Measurements from ENCODE around the gene NOS3. TPM values are rescaled to one million over a fixed set of nuclear protein-coding genes. Genes with fewer than 3 reads are reported as not detected.

The NOS3 gene
- total RNA-seq: 10 to 100 TPM in 1 of 2 experiments, 1 to 10 TPM in 1; 9.9 to 10.6 TPM
- 5.2 TPM for polyA plus RNA-seq

DNA sequence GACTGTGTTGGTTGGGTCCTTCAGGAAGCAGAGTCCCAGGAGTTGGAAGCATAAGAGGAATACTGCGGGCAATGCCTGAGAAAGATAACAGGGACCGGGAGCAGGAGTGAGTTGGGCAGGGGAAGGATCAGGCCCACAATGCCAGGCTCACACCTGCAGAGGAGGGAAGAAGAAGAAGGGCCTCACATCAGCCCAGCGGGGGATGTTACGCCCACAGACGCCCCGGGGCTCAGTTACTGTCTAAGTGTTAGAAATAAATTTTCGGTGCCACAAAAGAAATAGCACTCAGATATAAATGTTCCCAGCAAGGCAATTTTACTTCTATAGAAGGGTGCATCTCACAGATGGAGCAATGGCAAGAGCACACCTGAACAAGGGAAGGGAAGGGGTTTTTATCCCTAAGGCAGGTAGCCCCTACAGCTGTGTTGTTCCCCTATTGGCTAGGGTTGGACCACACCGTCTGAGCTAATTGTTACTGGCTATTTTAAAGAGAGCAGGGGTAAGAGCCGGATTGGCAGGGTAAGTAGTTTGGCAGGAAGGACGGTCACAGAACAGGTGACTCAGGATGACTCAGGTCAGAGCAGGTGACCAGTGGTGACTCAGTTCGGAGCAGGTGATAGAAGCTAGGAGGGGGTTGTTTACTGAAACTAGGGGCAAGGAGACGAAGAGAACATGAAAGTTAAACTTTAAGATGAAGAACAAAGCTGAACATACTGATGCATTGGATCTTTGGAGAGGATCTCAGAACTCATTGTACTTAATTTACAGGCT, at the start of gene NOS3:
TSS of gene NOS3 (plus strand) at position 602 of the 771 bp plus-strand sequence. CDS start 2,787 bp downstream, outside the sequence.
- H3K36me3 ChIP-seq (ENCODE audit: insufficient read depth, low read length): no peaks in the 10 kb centered on the region
- no peak within 1 kb of the TSS for H3K27ac ChIP-seq (ENCODE audit: low read depth, low read length)
- peak within 1 kb of the TSS in 1 of 8 donors; percentile 79 for H3K27ac Mint-ChIP-seq
- DNase-seq: no peak
- H3K27me3 Mint-ChIP-seq: peaks cover 9 to 22% of the 10 kb centered on the region in 2 donors
- POLR2A ChIA-PET: interaction anchor here (0.6 kb wide), 1 partner anchor 194 kb away, joined by 5 read pairs; no protein-coding TSS in a partner anchor
- peak within 1 kb of the TSS in 1 of 7 donors; percentile 21 for H3K4me3 Mint-ChIP-seq
- no peaks in the 10 kb centered on the region for H3K27me3 ChIP-seq (ENCODE audit: insufficient read depth, low read length, poor library complexity, severe bottlenecking)
- CTCF ChIA-PET: interaction anchor here (1.8 to 4.7 kb wide), 5 partner anchors 20 to 92 kb away, joined by 5 to 31 read pairs (median 20); partner anchors contain the start of gene ABCB8
- H3K4me3 ChIP-seq (ENCODE audit: low read length): no peak within 1 kb of the TSS
- H3K4me1 ChIP-seq (ENCODE audit: insufficient read depth, low read length): peaks cover 33% of the 10 kb centered on the region
- peaks cover 0 to 15% (median 0%) of the 10 kb centered on the region in 3 donors for H3K36me3 Mint-ChIP-seq
- peaks cover 6 to 19% (median 14%) of the 10 kb centered on the region in 5 donors for H3K9me3 Mint-ChIP-seq
- H3K9me3 ChIP-seq (ENCODE audit: low read length): peaks cover 12% of the 10 kb centered on the region
- H3K4me1 Mint-ChIP-seq: peaks cover 19 to 33% (median 22%) of the 10 kb centered on the region in 3 donors

DNA sequence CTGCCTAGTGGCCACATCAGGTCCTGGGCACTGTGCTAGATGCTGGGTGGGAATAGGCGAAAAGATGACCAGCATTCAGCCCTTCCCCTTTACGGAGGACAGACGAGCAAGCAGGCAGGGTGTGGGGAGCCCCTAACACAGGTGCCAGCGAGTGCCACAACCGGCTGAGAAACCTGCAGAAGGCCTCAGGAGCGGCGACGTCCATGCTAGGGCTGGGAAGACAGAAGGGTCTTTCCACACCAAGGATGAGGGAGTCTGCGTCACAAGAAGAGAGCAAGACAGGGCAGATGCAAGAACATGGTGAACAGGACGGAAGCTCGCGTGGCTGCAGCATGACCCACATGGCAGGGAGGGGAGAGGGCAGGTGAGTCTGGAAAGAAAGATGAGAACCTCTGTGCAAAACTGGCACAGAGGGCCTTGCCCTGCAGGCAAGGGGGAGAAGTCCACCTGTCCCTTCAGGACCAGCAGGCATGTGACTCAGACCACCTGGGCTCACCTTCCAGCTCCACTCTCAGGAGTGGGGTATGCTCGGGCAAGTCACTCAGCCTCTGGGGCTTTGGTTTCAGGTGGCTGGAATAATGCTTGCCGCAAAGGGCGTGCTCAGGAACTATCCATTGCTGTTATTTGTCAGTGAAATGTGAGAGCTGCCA, 49.3 kb upstream of the NOS3 start:
- CTCF ChIA-PET: interaction anchor here (0.7 to 0.8 kb wide), 2 partner anchors 21 to 43 kb away, joined by 3 read pairs; no protein-coding TSS in a partner anchor
- no peaks in the 10 kb centered on the region for H3K27me3 ChIP-seq (ENCODE audit: insufficient read depth, low read length, poor library complexity, severe bottlenecking)
- DNase-seq: peak in 1 of 5 donors; percentile 47
- H3K36me3 ChIP-seq (ENCODE audit: insufficient read depth, low read length): no peaks in the 10 kb centered on the region
- no peak overlapping the region for H3K4me3 ChIP-seq (ENCODE audit: low read length)
- H3K4me3 Mint-ChIP-seq: no peak overlapping the region
- peaks cover 2% of the 10 kb centered on the region in 2 donors for H3K27me3 Mint-ChIP-seq
- POLR2A ChIA-PET: no interaction called here
- H3K27ac ChIP-seq (ENCODE audit: low read depth, low read length): no peak overlapping the region
- H3K36me3 Mint-ChIP-seq: no peaks in the 10 kb centered on the region
- peak overlapping the region in 2 of 8 donors; percentile 12 to 38 for H3K27ac Mint-ChIP-seq
- peaks cover 27 to 48% (median 34%) of the 10 kb centered on the region in 3 donors for H3K4me1 Mint-ChIP-seq
- H3K9me3 ChIP-seq (ENCODE audit: low read length): no peaks in the 10 kb centered on the region
- peaks cover 44% of the 10 kb centered on the region for H3K4me1 ChIP-seq (ENCODE audit: insufficient read depth, low read length)
- H3K9me3 Mint-ChIP-seq: no peaks in the 10 kb centered on the region

- CTCF ChIA-PET: interaction anchor here (0.7 to 0.8 kb wide), 2 partner anchors 21 to 42 kb away, joined by 3 read pairs; no protein-coding TSS in a partner anchor
- Histone ChIP-seq H3K4me1 (ENCODE audit: insufficient read depth, low read length) (peaks cover 44% of the 10 kb centered on the region), H3K36me3 (ENCODE audit: insufficient read depth, low read length) (no peaks in the 10 kb centered on the region), H3K27me3 (ENCODE audit: insufficient read depth, low read length, poor library complexity, severe bottlenecking) (no peaks in the 10 kb centered on the region), H3K9me3 (ENCODE audit: low read length) (no peaks in the 10 kb centered on the region), H3K4me3 (ENCODE audit: low read length) (no peak overlapping the region), H3K27ac (ENCODE audit: low read depth, low read length) (no peak overlapping the region)
- Mint-ChIP-seq H3K9me3 (no peaks in the 10 kb centered on the region), H3K4me1 (peaks cover 26 to 48% (median 34%) of the 10 kb centered on the region in 3 donors), H3K36me3 (no peaks in the 10 kb centered on the region), H3K27me3 (peaks cover 2 to 5% of the 10 kb centered on the region in 2 donors), H3K27ac (peak overlapping the region in 3 of 8 donors; percentile 12 to 73 (median 38)), H3K4me3 (peak overlapping the region in 3 of 7 donors; percentile 15 to 29 (median 28))
- DNase-seq: peak in 4 of 5 donors; percentile 21 to 68 (median 30)
- POLR2A ChIA-PET: no interaction called here
These were observed 48.7 kb upstream of the NOS3 start for GRCh38 chr7:150942001-150942590.

DNA sequence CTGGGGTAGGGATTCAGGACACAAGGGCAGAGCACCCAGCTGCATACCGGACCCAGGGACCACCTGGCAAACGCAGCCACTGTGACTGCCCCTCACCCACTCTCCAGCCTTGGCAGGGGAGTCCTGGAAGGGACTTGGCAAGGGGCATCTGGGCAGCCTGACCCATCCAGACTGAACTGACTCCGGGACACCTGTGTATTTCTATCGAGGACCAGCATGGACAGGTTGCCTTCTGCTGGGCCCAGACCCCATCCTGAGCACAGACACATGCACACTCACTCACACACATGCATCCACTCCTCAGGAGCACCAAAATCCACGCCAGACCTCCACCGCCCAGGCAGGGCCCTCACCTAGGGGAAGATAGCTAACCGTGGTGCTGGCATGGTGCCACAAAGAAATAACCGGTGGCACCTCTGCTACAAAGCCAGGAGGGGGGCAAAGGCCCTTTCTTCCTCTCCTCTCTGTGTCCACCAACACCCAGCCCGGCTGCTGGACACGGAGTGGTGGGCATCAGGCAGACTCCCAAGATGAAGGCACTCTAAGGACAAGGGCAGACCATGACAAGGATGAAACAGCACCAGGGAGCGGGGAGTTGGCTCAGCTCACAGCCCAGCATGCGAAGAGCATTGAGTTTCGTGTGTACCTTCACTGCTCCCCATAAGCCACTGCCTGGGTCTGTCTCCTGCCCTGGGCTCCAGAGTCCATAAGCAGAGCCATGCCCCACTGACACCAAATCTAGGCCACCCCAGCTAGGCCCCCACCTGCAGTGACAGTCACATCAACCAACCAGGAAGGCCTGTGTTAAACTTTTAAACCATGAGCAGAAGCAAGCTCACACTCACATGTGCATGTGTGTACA, 48.0 kb upstream of the NOS3 start:
- Histone ChIP-seq H3K4me3 (ENCODE audit: low read length) (no peak overlapping the region), H3K4me1 (ENCODE audit: insufficient read depth, low read length) (peaks cover 37% of the 10 kb centered on the region), H3K9me3 (ENCODE audit: low read length) (no peaks in the 10 kb centered on the region), H3K36me3 (ENCODE audit: insufficient read depth, low read length) (no peaks in the 10 kb centered on the region), H3K27me3 (ENCODE audit: insufficient read depth, low read length, poor library complexity, severe bottlenecking) (no peaks in the 10 kb centered on the region), H3K27ac (ENCODE audit: low read depth, low read length) (no peak overlapping the region)
- Mint-ChIP-seq H3K4me3 (peak overlapping the region in 1 of 7 donors; percentile 40), H3K9me3 (no peaks in the 10 kb centered on the region), H3K36me3 (no peaks in the 10 kb centered on the region), H3K4me1 (peaks cover 19 to 42% (median 28%) of the 10 kb centered on the region in 3 donors), H3K27ac (no peak overlapping the region), H3K27me3 (peaks cover 2 to 5% of the 10 kb centered on the region in 2 donors)
- peak in 1 of 5 donors; percentile 30 for DNase-seq
- POLR2A ChIA-PET: interaction anchor here (0.6 kb wide), 1 partner anchor 529 kb away, joined by 4 read pairs; no protein-coding TSS in a partner anchor
- CTCF ChIA-PET: interaction anchor here (1.0 kb wide), 1 partner anchor 12 kb away, joined by 3 read pairs; no protein-coding TSS in a partner anchor

DNA sequence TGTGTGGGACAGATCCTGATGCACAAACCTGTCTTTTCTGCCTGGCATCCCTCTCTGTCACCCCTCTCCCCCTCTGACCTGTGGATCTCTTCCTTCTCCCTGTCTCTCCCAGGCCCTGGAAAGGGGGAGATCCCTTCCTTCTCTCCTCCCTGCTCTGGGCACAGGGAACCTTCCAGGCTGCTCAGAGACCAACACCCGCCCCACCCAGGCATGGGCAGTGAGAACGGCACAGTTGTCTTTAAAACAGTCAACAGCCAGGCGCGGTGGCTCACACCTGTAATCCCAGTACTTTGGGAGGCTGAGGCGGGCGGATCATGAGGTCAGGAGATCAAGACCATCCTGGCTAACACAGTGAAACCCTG, 47.4 kb upstream of the NOS3 start:
- ChIA-PET CTCF (interaction anchor here (1.0 kb wide), 1 partner anchor 12 kb away, joined by 3 read pairs; no protein-coding TSS in a partner anchor), POLR2A (no interaction called here)
- H3K27me3 Mint-ChIP-seq: peaks cover 2 to 9% of the 10 kb centered on the region in 2 donors
- H3K27ac Mint-ChIP-seq: no peak overlapping the region
- peaks cover 31% of the 10 kb centered on the region for H3K4me1 ChIP-seq (ENCODE audit: insufficient read depth, low read length)
- H3K4me3 Mint-ChIP-seq: no peak overlapping the region
- H3K36me3 ChIP-seq (ENCODE audit: insufficient read depth, low read length): no peaks in the 10 kb centered on the region
- H3K4me3 ChIP-seq (ENCODE audit: low read length): no peak overlapping the region
- no peaks in the 10 kb centered on the region for H3K36me3 Mint-ChIP-seq
- DNase-seq: peak in 1 of 5 donors; percentile 8
- no peaks in the 10 kb centered on the region for H3K9me3 ChIP-seq (ENCODE audit: low read length)
- H3K27ac ChIP-seq (ENCODE audit: low read depth, low read length): no peak overlapping the region
- H3K4me1 Mint-ChIP-seq: peaks cover 13 to 36% (median 22%) of the 10 kb centered on the region in 3 donors
- H3K27me3 ChIP-seq (ENCODE audit: insufficient read depth, low read length, poor library complexity, severe bottlenecking): no peaks in the 10 kb centered on the region
- no peaks in the 10 kb centered on the region for H3K9me3 Mint-ChIP-seq

GRCh38 chr7:150944066-150945042, 46.5 kb upstream of the NOS3 start:
- Mint-ChIP-seq H3K4me1 (peaks cover 11 to 28% (median 19%) of the 10 kb centered on the region in 3 donors), H3K27me3 (peaks cover 7 to 13% of the 10 kb centered on the region in 2 donors), H3K4me3 (no peak overlapping the region), H3K36me3 (no peaks in the 10 kb centered on the region), H3K9me3 (no peaks in the 10 kb centered on the region), H3K27ac (no peak overlapping the region)
- Histone ChIP-seq H3K36me3 (ENCODE audit: insufficient read depth, low read length) (no peaks in the 10 kb centered on the region), H3K4me1 (ENCODE audit: insufficient read depth, low read length) (peaks cover 21% of the 10 kb centered on the region), H3K4me3 (ENCODE audit: low read length) (no peak overlapping the region), H3K27ac (ENCODE audit: low read depth, low read length) (no peak overlapping the region), H3K27me3 (ENCODE audit: insufficient read depth, low read length, poor library complexity, severe bottlenecking) (no peaks in the 10 kb centered on the region), H3K9me3 (ENCODE audit: low read length) (no peaks in the 10 kb centered on the region)
- CTCF ChIA-PET: no interaction called here
- DNase-seq: peak in 1 of 5 donors; percentile 8
- POLR2A ChIA-PET: no interaction called here

All from CD8-positive, alpha-beta memory T cell (primary cell).